Retinal pigment epithelial cell (primary cell): ENCODE data around the gene SLC29A4.
A peak's percentile ranks its signal among the peaks of the same experiment; 100 is the strongest.
"Not testable (repeated sequence)": the region's sequence is repeated elsewhere in the genome, so short reads cannot be mapped to it uniquely, and the experiment has no call there.

Experiments
- DNase-seq: peaks from one replicate; pipeline ENCODE4 v3.0.0-alpha.2; 2010; ENCODE audit warnings: low read depth
- H3K4me3 ChIP-seq: 2 replicates; pipeline ENCODE4 v1.5.1; 2011; ENCODE audit warnings: mild to moderate bottlenecking, low read length, control low read depth, moderate library complexity
- CTCF ChIP-seq: conservative IDR thresholded peaks from 2 replicates; pipeline ENCODE4 v1.5.1; 2011; ENCODE audit warnings: low read depth, low read length, control low read depth, inconsistent platforms

The SLC29A4 gene

DNA sequence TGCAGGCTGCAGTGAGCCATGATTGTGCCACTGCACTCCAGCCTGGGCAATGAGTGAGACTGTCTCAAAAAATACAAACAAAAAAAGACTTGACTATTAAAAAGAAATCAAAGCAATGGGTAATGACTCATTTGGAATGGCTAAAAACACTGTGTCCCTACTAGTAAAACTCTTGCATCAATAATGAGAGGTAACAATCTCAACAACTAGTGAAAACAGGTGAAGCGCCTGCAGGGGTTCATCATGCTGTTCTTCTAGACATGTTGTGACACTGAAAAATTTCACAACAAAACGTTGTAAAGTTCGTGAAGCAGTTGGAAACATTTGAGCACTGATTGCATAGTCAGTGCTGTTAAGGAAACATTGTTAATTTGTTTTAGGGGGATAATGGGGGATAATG is 26.9 kb upstream of the SLC29A4 start:
- TF ChIP-seq CTCF = no peak
- H3K4me3 ChIP-seq = no peak overlapping the region
- DNase-seq = no peak

DNA sequence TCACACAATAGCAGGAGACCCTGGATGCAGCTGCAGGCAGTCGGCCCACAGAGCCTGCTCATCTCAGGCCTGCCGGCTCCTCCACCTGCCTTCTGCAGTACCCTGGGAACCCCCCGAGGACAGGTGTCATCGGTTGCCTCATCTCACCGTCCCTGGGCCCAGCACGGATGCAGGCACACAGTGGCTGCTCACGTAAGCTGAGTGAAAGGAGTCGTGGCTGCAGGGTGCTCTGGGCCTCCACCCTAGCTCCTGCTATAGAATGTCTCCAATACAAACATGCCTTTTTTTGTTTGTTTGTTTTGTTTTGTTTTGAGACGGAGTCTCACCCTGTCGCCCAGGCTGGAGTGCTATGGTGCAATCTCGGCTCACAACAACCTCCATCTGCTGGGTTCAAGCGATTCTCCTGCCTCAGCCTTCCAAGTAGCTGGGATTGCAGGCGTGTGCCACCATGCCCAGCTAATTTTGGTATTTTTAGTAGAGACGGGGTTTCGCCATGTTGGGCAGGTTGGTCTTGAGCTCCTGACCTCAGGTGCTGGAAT is 22.1 kb upstream of the SLC29A4 start:
- DNase-seq, H3K4me3 ChIP-seq: not testable (repeated sequence)

DNA sequence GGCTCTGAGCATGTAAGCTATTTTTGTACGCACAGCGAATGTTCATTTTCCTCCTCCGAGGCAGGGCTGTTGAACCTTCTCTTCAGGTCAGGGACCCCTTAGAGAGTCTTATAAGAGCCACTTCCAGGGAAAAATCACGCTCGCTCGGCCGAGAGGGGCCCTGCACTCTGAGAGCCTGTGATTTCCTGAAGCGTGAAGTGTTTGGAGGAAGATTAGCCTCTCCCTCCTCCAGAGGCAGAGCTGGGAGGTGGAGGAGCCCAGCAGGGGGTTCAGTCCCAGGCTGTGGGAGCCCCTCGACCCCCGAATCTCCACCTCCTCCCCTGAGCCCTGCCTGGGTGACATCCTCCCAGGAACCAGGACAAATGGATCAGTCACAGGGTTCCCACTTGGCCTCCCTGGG is 19.7 kb upstream of the SLC29A4 start:
- H3K4me3 ChIP-seq, DNase-seq: not testable (repeated sequence)

DNA sequence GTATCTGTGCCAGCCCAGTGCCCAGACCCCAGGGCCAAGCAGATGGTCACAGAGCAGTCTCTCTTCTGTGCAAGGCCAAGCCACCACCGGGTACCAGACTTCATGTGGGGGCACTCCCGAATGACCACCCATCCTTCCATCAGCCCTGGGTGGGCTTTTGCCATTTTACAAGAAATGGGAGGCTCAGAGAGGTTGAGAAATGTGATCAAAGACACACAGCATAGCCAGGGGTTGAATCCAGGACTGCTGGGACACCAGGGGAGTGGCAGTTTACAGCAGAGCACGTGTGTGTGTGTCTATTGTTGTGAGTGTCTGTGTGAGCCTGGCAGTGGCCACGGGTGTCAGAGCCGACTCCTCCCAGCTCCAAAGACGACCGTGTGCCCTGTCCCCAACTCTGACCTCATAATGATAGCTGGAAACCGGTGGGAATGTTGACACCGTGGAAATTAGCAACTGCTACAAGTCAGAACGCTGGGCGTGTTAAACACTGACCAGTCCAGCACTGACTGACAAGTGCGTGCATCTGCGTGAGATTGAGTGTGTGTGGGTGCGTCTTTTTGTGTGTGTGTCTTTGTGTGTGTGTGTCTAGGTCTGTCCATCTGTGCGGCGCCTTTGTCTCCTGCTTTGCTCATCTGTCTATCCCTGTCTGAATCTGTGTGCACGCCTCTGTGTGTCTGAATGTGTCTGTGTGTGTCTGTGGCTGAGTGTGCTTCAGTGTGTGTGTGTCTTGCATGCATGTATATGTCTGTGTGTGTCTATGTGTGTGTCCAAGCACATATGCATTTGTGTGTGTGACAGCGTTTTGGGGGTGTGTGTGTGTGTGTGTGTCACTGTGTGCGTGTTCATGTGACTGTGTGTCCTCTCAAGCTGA is 17.2 kb upstream of the SLC29A4 start:
- no peak for DNase-seq
- TF ChIP-seq CTCF = no peak
- H3K4me3 ChIP-seq = no peak overlapping the region

DNA sequence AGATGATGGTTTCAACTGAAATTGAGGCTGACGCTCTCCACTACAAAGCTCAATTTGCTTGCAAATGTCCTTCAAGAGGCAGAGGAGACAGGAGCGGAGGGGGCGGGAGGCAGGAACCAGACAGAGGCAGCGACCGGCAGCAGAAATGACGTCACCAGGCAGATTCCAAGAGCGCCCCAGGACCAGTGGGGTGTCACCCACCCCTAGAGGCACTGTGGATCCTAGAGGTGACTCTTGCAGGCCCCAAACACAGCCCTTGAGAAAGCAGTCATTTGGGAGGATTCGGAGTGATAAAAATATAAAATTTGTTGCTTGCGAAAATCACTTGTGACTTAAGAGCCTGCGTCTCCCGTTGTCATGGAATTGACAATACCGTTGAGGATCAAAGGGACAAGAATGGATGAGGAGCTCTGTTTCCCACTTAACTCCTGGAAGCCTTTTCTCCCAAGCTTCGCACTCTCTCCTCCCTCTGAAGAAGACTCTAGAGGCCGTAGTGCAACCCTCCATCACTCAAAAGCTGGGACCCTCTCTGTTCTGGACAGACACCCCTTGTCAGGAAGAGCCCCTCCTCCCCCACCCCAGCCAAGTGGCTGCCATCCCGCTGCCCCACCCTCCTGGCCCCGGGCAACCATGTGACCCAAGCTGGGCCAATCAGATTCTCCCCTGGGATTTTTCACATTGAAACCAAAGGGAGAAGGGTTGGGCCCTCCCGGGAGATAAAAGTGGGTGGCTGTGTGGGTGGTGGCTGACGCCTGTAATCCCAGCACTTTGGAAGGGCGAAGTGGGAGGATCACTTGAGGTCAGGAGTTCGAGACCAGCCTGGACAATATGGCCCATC is 16.3 kb upstream of the SLC29A4 start:
- TF ChIP-seq CTCF = no peak
- no peak for DNase-seq
- H3K4me3 ChIP-seq = no peak overlapping the region

DNA sequence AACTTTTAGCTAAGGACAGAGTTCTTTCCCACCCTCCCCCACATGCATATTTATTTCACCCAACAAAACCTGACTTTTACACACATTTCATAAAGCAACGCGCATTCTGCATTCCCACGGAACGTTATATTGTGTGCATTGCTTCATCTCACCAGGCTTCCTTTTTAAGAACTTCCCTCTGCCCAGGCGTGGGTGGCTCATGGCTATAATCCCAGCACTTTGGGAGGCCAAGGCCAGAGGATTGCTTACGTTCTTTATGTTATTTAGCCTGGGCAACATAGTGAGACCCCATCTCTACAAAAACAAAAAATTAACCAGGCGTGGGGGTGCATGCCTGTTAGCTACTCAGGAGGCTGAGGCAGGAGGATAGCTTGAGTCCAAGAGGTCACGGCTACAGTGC is 14.9 kb upstream of the SLC29A4 start:
- not testable (repeated sequence) for DNase-seq, H3K4me3 ChIP-seq

- not testable (repeated sequence) for H3K4me3 ChIP-seq, DNase-seq
Observed at GRCh38 chr7:5269992-5270657, 12.6 kb upstream of the SLC29A4 start.

DNA sequence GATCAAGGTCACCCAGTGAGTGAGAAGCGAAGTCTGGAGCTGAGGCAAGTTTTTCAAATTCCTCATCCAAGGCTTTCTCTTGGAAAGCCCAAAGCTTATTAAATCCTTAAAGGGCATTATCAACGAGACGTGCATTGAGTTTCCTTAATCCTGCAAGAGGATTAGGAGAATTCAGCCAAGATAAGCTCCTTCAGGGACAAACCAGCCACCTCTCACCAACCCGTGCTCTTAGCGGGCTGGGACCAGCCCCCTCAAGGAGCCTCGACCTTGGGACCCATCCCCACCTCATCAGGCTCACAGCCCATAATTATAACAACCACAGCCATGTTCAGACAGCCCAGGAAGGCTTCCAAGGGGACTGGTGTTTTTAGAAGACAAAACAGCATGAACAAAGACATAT is 12.0 kb upstream of the SLC29A4 start:
- no peak for TF ChIP-seq CTCF
- DNase-seq = peak; percentile 80
- no peak overlapping the region for H3K4me3 ChIP-seq

DNA sequence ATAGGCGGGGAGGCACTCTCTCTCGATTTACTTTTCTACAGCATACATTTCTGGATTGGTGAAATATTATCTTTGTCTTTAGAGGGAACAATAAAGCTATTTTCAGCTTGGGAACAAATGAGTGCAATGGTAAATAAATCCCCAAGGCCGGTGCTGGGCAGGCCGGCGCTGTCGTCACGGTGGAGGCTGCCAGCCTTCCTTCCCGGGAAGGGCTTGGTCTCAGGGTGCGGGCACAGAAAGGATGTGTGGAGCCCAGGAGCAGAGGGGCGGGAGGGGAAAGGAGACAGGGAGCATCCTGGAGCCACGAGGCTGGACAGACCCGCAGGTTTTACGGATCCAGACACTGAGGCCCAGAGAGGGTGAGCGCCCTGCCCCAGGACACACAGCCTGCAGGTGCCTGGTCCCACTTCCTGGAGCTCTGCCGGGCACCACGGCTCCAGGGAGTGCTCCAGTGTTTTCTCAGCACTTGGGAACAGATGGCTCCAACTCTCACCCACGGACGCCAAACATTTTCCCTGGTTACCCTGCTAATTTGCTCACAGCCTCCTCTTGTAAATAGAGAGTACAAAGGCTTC is 8.8 kb upstream of the SLC29A4 start:
- not testable (repeated sequence) for H3K4me3 ChIP-seq, DNase-seq
